Esophagus squamous epithelium (tissue), 5 donors: Measurements from ENCODE around the gene RBM23. TPM values are rescaled to one million over a fixed set of nuclear protein-coding genes. Genes with fewer than 3 reads are reported as not detected.
A peak's percentile ranks its signal among the peaks of the same experiment; 100 is the strongest.

Experiments used
- DNase-seq: peaks from one replicate; lab custom pipeline; 2025; lab: John Stamatoyannopoulos, UW
- H3K27ac ChIP-seq, 4 donors: fragments of 200-600 bp; sonication (generic); one replicate each; pipeline ENCODE4 v1.5.1; 2016 to 2019; ENCODE audit warnings: mild to moderate bottlenecking in 1 of 4
- H3K27me3 ChIP-seq, 4 donors: fragments of 200-600 bp; sonication (generic); 1 replicate in 3 of 4; 2 replicates in 1 of 4; pipeline versions ENCODE4 v1.5.1 to v1.6.0; 2017 to 2021; ENCODE audit warnings: antibody characterized with exemption in 1 of 4
- H3K36me3 ChIP-seq, 3 donors: fragments of 200-600 bp; sonication (generic); one replicate each; pipeline ENCODE4 v1.5.1; 2016 to 2019
- H3K4me1 ChIP-seq, 3 donors: fragments of 200-600 bp; sonication (generic); one replicate each; pipeline ENCODE4 v1.5.1; 2017 to 2019
- H3K4me3 ChIP-seq, 4 donors: fragments of 200-600 bp; sonication (generic); 1 replicate in 3 of 4; 2 replicates in 1 of 4; pipeline ENCODE4 v1.5.1; 2016 to 2019; ENCODE audit warnings: mild to moderate bottlenecking in 2 of 4, moderate library complexity in 1 of 4
- H3K9me3 ChIP-seq, 3 donors: fragments of 200-600 bp; sonication (generic); one replicate each; pipeline ENCODE4 v1.5.1; 2016 to 2019
- CTCF ChIP-seq, 6 experiments: fragments of 450-650 bp in 4 of 6; fragments of 200-600 bp in 2 of 6; sonication (generic) in 2 of 6; IDR thresholded peaks; one replicate each; pipeline ENCODE4 v1.5.1; 2016 to 2019; ENCODE audit warnings: antibody characterized with exemption in 6 of 6, mild to moderate bottlenecking in 4 of 6, moderate library complexity in 4 of 6
- POLR2A ChIP-seq, 4 donors: fragments of 450-650 bp; IDR thresholded peaks; one replicate each; pipeline ENCODE4 v1.6.1; 2017; ENCODE audit warnings: antibody characterized with exemption in 4 of 4, mild to moderate bottlenecking in 4 of 4, moderate library complexity in 3 of 4
- WGBS, 2 donors: methylation state at CpG; one replicate each; pipeline ENCODE4 v1.1.5; 2018; 5-methylcytosine and 5-hydroxymethylcytosine counted together
- intact Hi-C: fragments of 100-400 bp; cut with DNase I; formaldehyde crosslinking; loops from one replicate; pipeline ENCODE4 v1.15.0; 2022
- total RNA-seq, 4 donors: library from RNA; depleted of rRNA; stranded (reverse); fragments of >200 nt; gene quantifications; one replicate each; pipeline ENCODE4 v1.1.0, GENCODE V29; 2016
- donor health status: DM: yes; HTN: yes; CAD: no.

RBM23 gene
- total RNA-seq, 4 donors from 2014 or later: 40.0 to 101 (median 58.9) TPM

- H3K4me1 ChIP-seq: peaks cover 15 to 50% (median 21%) of the 10 kb centered on the region in 3 donors
- no peaks in the 10 kb centered on the region for H3K36me3 ChIP-seq
- H3K9me3 ChIP-seq: no peaks in the 10 kb centered on the region
- intact Hi-C loops: no loop called here
- no peak for TF ChIP-seq POLR2A (IDR thresholded peaks at IDR 0.05)
- no peak for TF ChIP-seq CTCF (IDR thresholded peaks at IDR 0.05)
- peak overlapping the region in 2 of 4 donors; percentile 81 to 92 for H3K27ac ChIP-seq
- WGBS, 2 donors: 44% methylated on average over 4 of the region's 4 CpGs; no CpG with 5 or more reads in 1 of the 2 donors
- no peak for DNase-seq
- H3K27me3 ChIP-seq: no peaks in the 10 kb centered on the region
- no peak overlapping the region for H3K4me3 ChIP-seq
Measured at GRCh38 chr14:22888662-22889061, 30.3 kb downstream of the RBM23 start.

GRCh38 chr14:22887990-22888378 is 31.0 kb downstream of the RBM23 start:
- no peak for DNase-seq
- TF ChIP-seq POLR2A (IDR thresholded peaks at IDR 0.05) (no peak), CTCF (IDR thresholded peaks at IDR 0.05) (no peak)
- H3K36me3 ChIP-seq: no peaks in the 10 kb centered on the region
- peak overlapping the region; percentile 48 to 70 (median 56) for H3K4me3 ChIP-seq
- peaks cover 19 to 56% (median 21%) of the 10 kb centered on the region in 3 donors for H3K4me1 ChIP-seq
- H3K27ac ChIP-seq: peak overlapping the region; percentile 77 to 92 (median 84)
- no peaks in the 10 kb centered on the region for H3K9me3 ChIP-seq
- H3K27me3 ChIP-seq: no peaks in the 10 kb centered on the region
- intact Hi-C loops: no loop called here
- no CpG with 5 or more reads among the region's 5 CpGs for WGBS, 2 donors

GRCh38 chr14:22887260-22887989 is 31.5 kb downstream of the RBM23 start:
- intact Hi-C loops: no loop called here
- peak in 1 of 4 donors; percentile 12 for TF ChIP-seq POLR2A (IDR thresholded peaks at IDR 0.05)
- TF ChIP-seq CTCF (IDR thresholded peaks at IDR 0.05): no peak
- Histone ChIP-seq H3K9me3 (no peaks in the 10 kb centered on the region), H3K27me3 (no peaks in the 10 kb centered on the region), H3K36me3 (no peaks in the 10 kb centered on the region), H3K27ac (peak overlapping the region; percentile 77 to 92 (median 84)), H3K4me1 (peaks cover 19 to 62% (median 21%) of the 10 kb centered on the region in 3 donors), H3K4me3 (peak overlapping the region; percentile 48 to 70 (median 56))
- 9 to 13% methylated on average over 9 to 11 of the region's 11 CpGs for WGBS, 2 donors
- no peak for DNase-seq

- H3K27me3 ChIP-seq: no peaks in the 10 kb centered on the region
- peak overlapping the region; percentile 77 to 92 (median 84) for H3K27ac ChIP-seq
- peaks cover 19 to 70% (median 21%) of the 10 kb centered on the region in 3 donors for H3K4me1 ChIP-seq
- no peak for DNase-seq
- no peaks in the 10 kb centered on the region for H3K9me3 ChIP-seq
- intact Hi-C loops: no loop called here
- TF ChIP-seq CTCF (IDR thresholded peaks at IDR 0.05) (peak in 2 of 6 experiments; percentile 5 to 23), POLR2A (IDR thresholded peaks at IDR 0.05) (peak in 1 of 4 donors; percentile 37)
- no peaks in the 10 kb centered on the region for H3K36me3 ChIP-seq
- WGBS, 2 donors: 6 to 8% methylated on average over 14 to 24 of the region's 77 CpGs
- H3K4me3 ChIP-seq: peak overlapping the region; percentile 48 to 70 (median 56)
Measured at GRCh38 chr14:22886500-22887259, 32.3 kb downstream of the RBM23 start.

- Histone ChIP-seq H3K27ac (peak overlapping the region; percentile 77 to 92 (median 84)), H3K36me3 (no peaks in the 10 kb centered on the region), H3K9me3 (no peaks in the 10 kb centered on the region), H3K27me3 (no peaks in the 10 kb centered on the region), H3K4me1 (peaks cover 19 to 77% (median 21%) of the 10 kb centered on the region in 3 donors), H3K4me3 (peak overlapping the region in 2 of 4 donors; percentile 60 to 70)
- TF ChIP-seq CTCF (IDR thresholded peaks at IDR 0.05): no peak
- no peak for TF ChIP-seq POLR2A (IDR thresholded peaks at IDR 0.05)
- WGBS, 2 donors: 86 to 87% methylated on average over 10 of the region's 21 CpGs
- intact Hi-C loops: no loop called here
- no peak for DNase-seq
Measured at GRCh38 chr14:22885975-22886374, 33.0 kb downstream of the RBM23 start.
